K562 (cell line): ENCODE measurements around the gene OPA1. TPM values are rescaled to one million over a fixed set of nuclear protein-coding genes. Genes with fewer than 3 reads are reported as not detected.

ENCODE experiments used
- ARID1B ChIP-seq: fragments of 450-650 bp; IDR thresholded peaks from 2 replicates; pipeline ENCODE4 v1.6.1; 2016; ENCODE audit warnings: antibody characterized with exemption, mild to moderate bottlenecking, inconsistent platforms
- CHD1 ChIP-seq: fragments of 200-600 bp; sonication (generic); IDR thresholded peaks from one replicate; pipeline ENCODE4 v1.6.1; 2012; ENCODE audit warnings: mild to moderate bottlenecking, moderate library complexity, low read length, inconsistent platforms
- ETV1 ChIP-seq: fragments of 450-650 bp; conservative IDR thresholded peaks from 2 replicates; pipeline ENCODE4 v1.6.1; 2016; ENCODE audit warnings: missing genetic modification characterization, control low read depth, low read depth, missing compliant biosample characterization
- HDAC1 ChIP-seq, 2 experiments: fragments of 450-650 bp; IDR thresholded peaks; 2 replicates each; pipeline ENCODE4 v1.6.1; 2016 to 2017; ENCODE audit warnings: inconsistent platforms in 1 of 2, mild to moderate bottlenecking in 1 of 2, moderate library complexity in 1 of 2
- HIVEP1 ChIP-seq: fragments of 250-450 bp; sonication (Bioruptor Pico); IDR thresholded peaks from 2 replicates; pipeline ENCODE4 v1.4.0; 2020; ENCODE audit warnings: mild to moderate bottlenecking
- MBD1 ChIP-seq: fragments of 250-450 bp; sonication (Bioruptor Pico); IDR thresholded peaks from 2 replicates; pipeline ENCODE4 v1.8.0; 2022; ENCODE audit warnings: inconsistent platforms
- MEF2D ChIP-seq: conservative IDR thresholded peaks from 2 replicates; pipeline ENCODE4 v1.6.1; 2016; ENCODE audit warnings: low read depth, missing genetic modification characterization, missing compliant biosample characterization
- RBBP5 ChIP-seq: fragments of 200-600 bp; sonication (generic); IDR thresholded peaks from 2 replicates; pipeline ENCODE4 v1.6.1; 2012; ENCODE audit warnings: borderline replicate concordance, mild to moderate bottlenecking, low read length, control low read depth, inconsistent platforms; ENCODE audit not compliant: insufficient read depth, poor library complexity, severe bottlenecking
- TARDBP ChIP-seq: fragments of 450-650 bp; IDR thresholded peaks from 2 replicates; pipeline ENCODE4 v1.6.1; 2016
- TOE1 ChIP-seq, 2 experiments: fragments of 450-650 bp in 1 of 2; sonication (generic) in 1 of 2; formaldehyde crosslinking in 1 of 2; IDR thresholded peaks; 2 replicates each; pipeline versions ENCODE4 v1.7.1 to v1.8.0; 2016 to 2022; ENCODE audit warnings: borderline replicate concordance in 2 of 2, mild to moderate bottlenecking in 2 of 2, antibody characterized with exemption in 1 of 2, inconsistent platforms in 1 of 2, low read depth in 1 of 2, missing genetic modification reagents in 1 of 2, moderate library complexity in 1 of 2
- ZBTB1 ChIP-seq: sonication (generic); formaldehyde crosslinking; IDR thresholded peaks from 2 replicates; pipeline ENCODE4 v1.8.1; 2023; ENCODE audit warnings: missing genetic modification reagents, low read depth, mild to moderate bottlenecking, borderline replicate concordance
- ZNF445 ChIP-seq: fragments of 250-450 bp; sonication (Bioruptor Pico); IDR thresholded peaks from 2 replicates; pipeline ENCODE4 v1.4.0; 2020; ENCODE audit warnings: low read depth, mild to moderate bottlenecking, moderate library complexity
- ZNF507 ChIP-seq: conservative IDR thresholded peaks from 2 replicates; pipeline ENCODE4 v1.6.1; 2017; ENCODE audit warnings: missing genetic modification characterization, missing compliant biosample characterization
- polyA plus RNA-seq, 8 experiments: library from polyadenylated mRNA; depleted of rRNA in 4 of 8; stranded (reverse) in 5 of 8; unstranded in 3 of 8; fragments of >200 nt; fragmentation: Nextera tagmentation in 2 of 8; fragmentation: Illumina TruSeq in 1 of 8; extraction: Ambion mirVana in 2 of 8; extraction: Trizol in 1 of 8; gene quantifications; 2 replicates each; pipeline versions ENCODE4 v1.2.1 to v1.2.3, GENCODE V29; 2011 to 2014; ENCODE audit warnings: inconsistent platforms in 1 of 8, missing spikeins in 1 of 8
- total RNA-seq, 7 experiments: library from RNA; depleted of rRNA in 6 of 7; stranded (reverse); fragments of >200 nt in 6 of 7; fragmentation: Illumina TruSeq in 2 of 7; extraction: Trizol in 2 of 7; gene quantifications; 2 replicates each; pipeline versions ENCODE4 v1.2.1 to v1.2.3, GENCODE V29; 2011 to 2021; ENCODE audit warnings: low replicate concordance in 1 of 7
- TF ChIP-seq, protein P1 (sequence below): fragments of 450-650 bp; IDR thresholded peaks from 2 replicates; pipeline ENCODE4 v1.6.1; 2016; ENCODE audit warnings: mild to moderate bottlenecking, moderate library complexity

The OPA1 gene
- total and polyA plus RNA-seq, 9 of the 15 experiments (the other 6 are each of a cell fraction or from before 2014, with no cell fraction given) = 19.7 to 127 (median 94.7) TPM

DNA sequence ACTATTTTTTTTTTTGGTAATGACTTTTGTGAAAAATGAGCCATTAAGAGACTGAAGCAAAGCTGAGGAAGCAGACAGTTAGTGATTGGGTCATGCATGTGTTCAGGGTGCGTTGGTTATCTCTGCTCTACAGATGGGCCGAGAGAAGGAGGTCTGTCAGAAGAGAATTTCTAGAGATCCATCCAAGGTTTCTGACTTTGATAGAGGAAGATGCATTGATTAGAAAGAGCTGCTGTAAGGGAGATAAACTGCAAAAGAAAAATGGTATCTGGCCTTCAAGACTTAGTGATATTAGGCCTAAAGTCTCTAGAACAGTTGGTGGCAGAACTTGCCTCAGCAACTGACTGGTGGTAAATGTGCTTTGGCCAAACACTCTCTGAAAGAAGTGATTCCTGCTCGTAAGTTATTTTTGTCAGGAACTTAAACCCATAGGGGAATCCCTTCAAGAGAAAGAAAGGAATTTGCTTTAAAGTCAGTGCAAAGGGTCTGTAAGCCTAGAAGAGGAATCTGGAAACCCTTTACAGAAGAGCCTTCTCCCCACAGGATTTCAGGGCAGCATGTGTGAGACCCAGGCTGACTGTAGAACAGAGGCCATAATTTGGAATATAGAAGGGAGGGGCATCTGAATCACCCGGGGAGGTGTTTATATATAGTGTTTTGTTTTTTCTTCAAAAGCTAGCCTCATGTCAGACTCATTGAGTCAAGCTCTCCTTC, 67.8 kb downstream of the OPA1 start (continued):
- TF ChIP-seq, protein P1, sequence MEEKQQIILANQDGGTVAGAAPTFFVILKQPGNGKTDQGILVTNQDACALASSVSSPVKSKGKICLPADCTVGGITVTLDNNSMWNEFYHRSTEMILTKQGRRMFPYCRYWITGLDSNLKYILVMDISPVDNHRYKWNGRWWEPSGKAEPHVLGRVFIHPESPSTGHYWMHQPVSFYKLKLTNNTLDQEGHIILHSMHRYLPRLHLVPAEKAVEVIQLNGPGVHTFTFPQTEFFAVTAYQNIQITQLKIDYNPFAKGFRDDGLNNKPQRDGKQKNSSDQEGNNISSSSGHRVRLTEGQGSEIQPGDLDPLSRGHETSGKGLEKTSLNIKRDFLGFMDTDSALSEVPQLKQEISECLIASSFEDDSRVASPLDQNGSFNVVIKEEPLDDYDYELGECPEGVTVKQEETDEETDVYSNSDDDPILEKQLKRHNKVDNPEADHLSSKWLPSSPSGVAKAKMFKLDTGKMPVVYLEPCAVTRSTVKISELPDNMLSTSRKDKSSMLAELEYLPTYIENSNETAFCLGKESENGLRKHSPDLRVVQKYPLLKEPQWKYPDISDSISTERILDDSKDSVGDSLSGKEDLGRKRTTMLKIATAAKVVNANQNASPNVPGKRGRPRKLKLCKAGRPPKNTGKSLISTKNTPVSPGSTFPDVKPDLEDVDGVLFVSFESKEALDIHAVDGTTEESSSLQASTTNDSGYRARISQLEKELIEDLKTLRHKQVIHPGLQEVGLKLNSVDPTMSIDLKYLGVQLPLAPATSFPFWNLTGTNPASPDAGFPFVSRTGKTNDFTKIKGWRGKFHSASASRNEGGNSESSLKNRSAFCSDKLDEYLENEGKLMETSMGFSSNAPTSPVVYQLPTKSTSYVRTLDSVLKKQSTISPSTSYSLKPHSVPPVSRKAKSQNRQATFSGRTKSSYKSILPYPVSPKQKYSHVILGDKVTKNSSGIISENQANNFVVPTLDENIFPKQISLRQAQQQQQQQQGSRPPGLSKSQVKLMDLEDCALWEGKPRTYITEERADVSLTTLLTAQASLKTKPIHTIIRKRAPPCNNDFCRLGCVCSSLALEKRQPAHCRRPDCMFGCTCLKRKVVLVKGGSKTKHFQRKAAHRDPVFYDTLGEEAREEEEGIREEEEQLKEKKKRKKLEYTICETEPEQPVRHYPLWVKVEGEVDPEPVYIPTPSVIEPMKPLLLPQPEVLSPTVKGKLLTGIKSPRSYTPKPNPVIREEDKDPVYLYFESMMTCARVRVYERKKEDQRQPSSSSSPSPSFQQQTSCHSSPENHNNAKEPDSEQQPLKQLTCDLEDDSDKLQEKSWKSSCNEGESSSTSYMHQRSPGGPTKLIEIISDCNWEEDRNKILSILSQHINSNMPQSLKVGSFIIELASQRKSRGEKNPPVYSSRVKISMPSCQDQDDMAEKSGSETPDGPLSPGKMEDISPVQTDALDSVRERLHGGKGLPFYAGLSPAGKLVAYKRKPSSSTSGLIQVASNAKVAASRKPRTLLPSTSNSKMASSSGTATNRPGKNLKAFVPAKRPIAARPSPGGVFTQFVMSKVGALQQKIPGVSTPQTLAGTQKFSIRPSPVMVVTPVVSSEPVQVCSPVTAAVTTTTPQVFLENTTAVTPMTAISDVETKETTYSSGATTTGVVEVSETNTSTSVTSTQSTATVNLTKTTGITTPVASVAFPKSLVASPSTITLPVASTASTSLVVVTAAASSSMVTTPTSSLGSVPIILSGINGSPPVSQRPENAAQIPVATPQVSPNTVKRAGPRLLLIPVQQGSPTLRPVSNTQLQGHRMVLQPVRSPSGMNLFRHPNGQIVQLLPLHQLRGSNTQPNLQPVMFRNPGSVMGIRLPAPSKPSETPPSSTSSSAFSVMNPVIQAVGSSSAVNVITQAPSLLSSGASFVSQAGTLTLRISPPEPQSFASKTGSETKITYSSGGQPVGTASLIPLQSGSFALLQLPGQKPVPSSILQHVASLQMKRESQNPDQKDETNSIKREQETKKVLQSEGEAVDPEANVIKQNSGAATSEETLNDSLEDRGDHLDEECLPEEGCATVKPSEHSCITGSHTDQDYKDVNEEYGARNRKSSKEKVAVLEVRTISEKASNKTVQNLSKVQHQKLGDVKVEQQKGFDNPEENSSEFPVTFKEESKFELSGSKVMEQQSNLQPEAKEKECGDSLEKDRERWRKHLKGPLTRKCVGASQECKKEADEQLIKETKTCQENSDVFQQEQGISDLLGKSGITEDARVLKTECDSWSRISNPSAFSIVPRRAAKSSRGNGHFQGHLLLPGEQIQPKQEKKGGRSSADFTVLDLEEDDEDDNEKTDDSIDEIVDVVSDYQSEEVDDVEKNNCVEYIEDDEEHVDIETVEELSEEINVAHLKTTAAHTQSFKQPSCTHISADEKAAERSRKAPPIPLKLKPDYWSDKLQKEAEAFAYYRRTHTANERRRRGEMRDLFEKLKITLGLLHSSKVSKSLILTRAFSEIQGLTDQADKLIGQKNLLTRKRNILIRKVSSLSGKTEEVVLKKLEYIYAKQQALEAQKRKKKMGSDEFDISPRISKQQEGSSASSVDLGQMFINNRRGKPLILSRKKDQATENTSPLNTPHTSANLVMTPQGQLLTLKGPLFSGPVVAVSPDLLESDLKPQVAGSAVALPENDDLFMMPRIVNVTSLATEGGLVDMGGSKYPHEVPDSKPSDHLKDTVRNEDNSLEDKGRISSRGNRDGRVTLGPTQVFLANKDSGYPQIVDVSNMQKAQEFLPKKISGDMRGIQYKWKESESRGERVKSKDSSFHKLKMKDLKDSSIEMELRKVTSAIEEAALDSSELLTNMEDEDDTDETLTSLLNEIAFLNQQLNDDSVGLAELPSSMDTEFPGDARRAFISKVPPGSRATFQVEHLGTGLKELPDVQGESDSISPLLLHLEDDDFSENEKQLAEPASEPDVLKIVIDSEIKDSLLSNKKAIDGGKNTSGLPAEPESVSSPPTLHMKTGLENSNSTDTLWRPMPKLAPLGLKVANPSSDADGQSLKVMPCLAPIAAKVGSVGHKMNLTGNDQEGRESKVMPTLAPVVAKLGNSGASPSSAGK = peak; percentile 37; the same call in 1 of the 2 replicates
- TF ChIP-seq HDAC1 (IDR thresholded peaks at IDR 0.05) (peak; percentile 90 to 97), ZNF445 (CRISPR knock-in tag) (0 out of 2 replicates have a peak, but pooled peaks have one; percentile 66), CHD1 (no peak), RBBP5 (peak; percentile 32), ZBTB1 (CRISPR knock-in tag) (no peak), MEF2D (tag) (peak; percentile 89), ZNF507 (no peak), ETV1 (tag) (peak; percentile 67), HIVEP1 (CRISPR knock-in tag) (no peak), MBD1 (no peak), TARDBP (peak; percentile 96), ARID1B (peak; percentile 100), TOE1 (IDR thresholded peaks at IDR 0.05; ENCODE audit: borderline replicate concordance) (peak; percentile 76; the same call in 1 of the 2 replicates), TOE1 (CRISPR knock-in tag; IDR thresholded peaks at IDR 0.05; ENCODE audit: borderline replicate concordance, low read depth) (no peak)
